ENCODE measurements around the gene FGF12.

Gene FGF12

DNA sequence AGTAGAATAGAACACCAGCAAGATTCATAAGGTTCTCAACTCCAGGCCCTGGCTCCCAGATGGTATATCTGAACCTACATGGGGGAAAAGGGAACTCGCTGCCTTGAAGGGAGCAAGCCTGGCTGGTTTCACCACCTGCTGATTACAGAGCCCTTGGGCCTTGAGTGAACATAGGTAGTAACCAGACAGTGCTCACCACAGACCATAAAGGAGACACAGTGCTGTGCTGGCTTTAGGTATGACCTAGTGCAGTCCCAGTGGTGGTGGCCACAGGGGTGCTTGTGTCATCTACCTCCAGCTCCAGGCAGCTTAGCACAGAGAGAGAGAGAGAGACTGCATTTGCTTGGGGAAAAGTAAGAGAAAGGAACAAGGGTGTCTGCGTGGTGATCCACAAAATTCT is 409.8 kb downstream of the FGF12 start:
- DNase-seq (ENCODE audit: low spot score) (no peak), ATAC-seq (ENCODE audit: low read depth) (no peak)
- Histone ChIP-seq H3K9me3 (ENCODE audit: severe bottlenecking) (no peaks in the 10 kb centered on the region), H3K36me3 (ENCODE audit: low read depth) (no peaks in the 10 kb centered on the region), H3K4me3 (ENCODE audit: severe bottlenecking) (no peak overlapping the region), H3K27ac (ENCODE audit: poor library complexity, severe bottlenecking) (no peak overlapping the region), H3K27me3 (ENCODE audit: insufficient read depth, poor library complexity, severe bottlenecking) (no peaks in the 10 kb centered on the region), H3K4me1 (ENCODE audit: insufficient read depth, poor library complexity, severe bottlenecking) (no peaks in the 10 kb centered on the region)
- TF ChIP-seq, protein P1, sequence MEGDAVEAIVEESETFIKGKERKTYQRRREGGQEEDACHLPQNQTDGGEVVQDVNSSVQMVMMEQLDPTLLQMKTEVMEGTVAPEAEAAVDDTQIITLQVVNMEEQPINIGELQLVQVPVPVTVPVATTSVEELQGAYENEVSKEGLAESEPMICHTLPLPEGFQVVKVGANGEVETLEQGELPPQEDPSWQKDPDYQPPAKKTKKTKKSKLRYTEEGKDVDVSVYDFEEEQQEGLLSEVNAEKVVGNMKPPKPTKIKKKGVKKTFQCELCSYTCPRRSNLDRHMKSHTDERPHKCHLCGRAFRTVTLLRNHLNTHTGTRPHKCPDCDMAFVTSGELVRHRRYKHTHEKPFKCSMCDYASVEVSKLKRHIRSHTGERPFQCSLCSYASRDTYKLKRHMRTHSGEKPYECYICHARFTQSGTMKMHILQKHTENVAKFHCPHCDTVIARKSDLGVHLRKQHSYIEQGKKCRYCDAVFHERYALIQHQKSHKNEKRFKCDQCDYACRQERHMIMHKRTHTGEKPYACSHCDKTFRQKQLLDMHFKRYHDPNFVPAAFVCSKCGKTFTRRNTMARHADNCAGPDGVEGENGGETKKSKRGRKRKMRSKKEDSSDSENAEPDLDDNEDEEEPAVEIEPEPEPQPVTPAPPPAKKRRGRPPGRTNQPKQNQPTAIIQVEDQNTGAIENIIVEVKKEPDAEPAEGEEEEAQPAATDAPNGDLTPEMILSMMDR (IDR thresholded peaks at IDR 0.05; ENCODE audit: poor library complexity, severe bottlenecking): no peak

DNA sequence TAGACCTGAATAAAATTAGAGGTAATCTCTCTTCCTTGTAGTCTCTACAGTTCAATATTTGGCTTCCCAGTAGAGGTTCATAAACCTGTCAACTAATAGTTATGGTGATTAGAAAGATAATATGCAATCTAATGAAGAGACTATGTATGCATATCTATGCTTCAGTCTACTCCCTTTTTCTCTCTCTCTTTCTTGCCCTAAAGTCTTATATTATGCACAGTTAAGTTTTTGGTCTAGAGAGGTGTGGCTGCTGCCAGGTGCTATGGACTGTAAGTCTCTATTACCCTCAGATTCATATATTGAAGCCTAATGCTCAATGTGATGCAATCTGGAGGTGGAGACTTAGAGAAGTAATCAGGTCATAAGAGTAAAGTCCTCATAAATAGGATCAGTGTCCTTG is 413.7 kb downstream of the FGF12 start:
- DNase-seq (ENCODE audit: low spot score): no peak
- Histone ChIP-seq H3K4me3 (ENCODE audit: severe bottlenecking) (no peak overlapping the region), H3K36me3 (ENCODE audit: low read depth) (no peaks in the 10 kb centered on the region), H3K27me3 (ENCODE audit: insufficient read depth, poor library complexity, severe bottlenecking) (no peaks in the 10 kb centered on the region), H3K9me3 (ENCODE audit: severe bottlenecking) (no peaks in the 10 kb centered on the region), H3K27ac (ENCODE audit: poor library complexity, severe bottlenecking) (no peak overlapping the region), H3K4me1 (ENCODE audit: insufficient read depth, poor library complexity, severe bottlenecking) (no peaks in the 10 kb centered on the region)
- TF ChIP-seq, protein P1 (IDR thresholded peaks at IDR 0.05; ENCODE audit: poor library complexity, severe bottlenecking): no peak
- ATAC-seq (ENCODE audit: low read depth): no peak

DNA sequence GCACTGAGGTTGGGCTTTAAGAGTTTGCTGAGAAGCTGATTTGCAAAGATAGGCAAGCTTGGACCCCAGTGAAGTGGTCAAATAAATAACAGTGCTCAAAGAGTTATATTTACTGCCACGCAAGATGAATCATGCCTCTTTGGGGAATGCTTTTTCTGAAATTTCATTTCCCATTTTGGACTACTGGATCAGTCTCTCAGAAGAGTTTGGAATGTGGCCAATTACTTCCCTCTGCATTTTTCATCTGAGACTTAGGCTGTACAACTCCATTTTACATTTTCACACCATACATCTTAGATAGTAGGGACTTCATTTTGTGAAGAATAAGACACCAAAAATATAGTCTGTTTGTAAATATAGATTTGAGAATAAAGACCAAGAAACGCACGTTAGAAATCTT is 419.7 kb downstream of the FGF12 start:
- no peaks in the 10 kb centered on the region for H3K27me3 ChIP-seq (ENCODE audit: insufficient read depth, poor library complexity, severe bottlenecking)
- ATAC-seq (ENCODE audit: low read depth) (no peak), DNase-seq (ENCODE audit: low spot score) (no peak)
- H3K9me3 ChIP-seq (ENCODE audit: severe bottlenecking): no peaks in the 10 kb centered on the region
- no peaks in the 10 kb centered on the region for H3K4me1 ChIP-seq (ENCODE audit: insufficient read depth, poor library complexity, severe bottlenecking)
- TF ChIP-seq, protein P1 (IDR thresholded peaks at IDR 0.05; ENCODE audit: poor library complexity, severe bottlenecking): no peak
- no peak overlapping the region for H3K27ac ChIP-seq (ENCODE audit: poor library complexity, severe bottlenecking)
- H3K36me3 ChIP-seq (ENCODE audit: low read depth): no peaks in the 10 kb centered on the region
- H3K4me3 ChIP-seq (ENCODE audit: severe bottlenecking): no peak overlapping the region

DNA sequence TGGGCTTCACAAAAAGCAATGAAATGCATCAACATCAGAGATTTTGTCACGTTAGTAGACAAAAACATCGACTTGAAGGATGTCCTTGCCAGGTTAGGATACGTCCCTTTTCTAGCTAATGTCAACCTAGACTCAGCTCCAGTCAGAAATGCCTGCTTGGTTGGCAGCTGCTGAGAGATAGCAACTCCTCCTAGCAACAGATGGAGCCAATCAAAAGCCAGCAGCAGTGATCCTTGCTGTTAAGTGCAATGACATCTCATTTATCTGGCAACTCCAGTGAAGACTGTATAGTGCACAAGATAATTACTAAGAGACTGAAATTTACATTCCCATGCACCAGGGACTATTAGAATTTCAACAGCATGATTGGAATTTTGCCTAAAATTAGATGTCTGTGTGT is 424.1 kb downstream of the FGF12 start:
- H3K4me3 ChIP-seq (ENCODE audit: severe bottlenecking): no peak overlapping the region
- ATAC-seq (ENCODE audit: low read depth): no peak
- no peaks in the 10 kb centered on the region for H3K27me3 ChIP-seq (ENCODE audit: insufficient read depth, poor library complexity, severe bottlenecking)
- H3K4me1 ChIP-seq (ENCODE audit: insufficient read depth, poor library complexity, severe bottlenecking): no peaks in the 10 kb centered on the region
- no peaks in the 10 kb centered on the region for H3K36me3 ChIP-seq (ENCODE audit: low read depth)
- no peak overlapping the region for H3K27ac ChIP-seq (ENCODE audit: poor library complexity, severe bottlenecking)
- no peak for DNase-seq (ENCODE audit: low spot score)
- TF ChIP-seq, protein P1 (IDR thresholded peaks at IDR 0.05; ENCODE audit: poor library complexity, severe bottlenecking): no peak
- no peaks in the 10 kb centered on the region for H3K9me3 ChIP-seq (ENCODE audit: severe bottlenecking)

DNA sequence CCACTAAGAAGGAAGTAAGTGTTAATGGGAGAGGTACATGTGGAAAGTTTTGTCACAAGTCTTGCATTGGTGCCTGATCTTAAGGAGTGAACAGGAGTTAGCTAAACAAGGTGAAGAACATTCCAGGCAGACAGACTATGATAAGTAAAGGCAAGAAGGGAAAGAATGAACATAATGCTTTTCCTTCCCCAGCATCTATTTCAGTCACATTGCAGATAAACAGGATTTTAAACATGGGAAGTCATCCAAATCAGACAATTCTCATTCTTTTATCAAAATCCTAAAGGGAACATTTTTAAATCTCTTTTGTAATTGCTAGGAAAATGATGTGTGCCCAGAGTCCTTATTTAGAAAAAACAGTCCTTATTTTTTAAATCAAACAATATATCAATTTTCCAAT is 424.6 kb downstream of the FGF12 start:
- ATAC-seq (ENCODE audit: low read depth): no peak
- no peaks in the 10 kb centered on the region for H3K36me3 ChIP-seq (ENCODE audit: low read depth)
- H3K27ac ChIP-seq (ENCODE audit: poor library complexity, severe bottlenecking): no peak overlapping the region
- no peaks in the 10 kb centered on the region for H3K9me3 ChIP-seq (ENCODE audit: severe bottlenecking)
- TF ChIP-seq, protein P1 (IDR thresholded peaks at IDR 0.05; ENCODE audit: poor library complexity, severe bottlenecking): no peak
- H3K4me1 ChIP-seq (ENCODE audit: insufficient read depth, poor library complexity, severe bottlenecking): no peaks in the 10 kb centered on the region
- H3K4me3 ChIP-seq (ENCODE audit: severe bottlenecking): no peak overlapping the region
- no peak for DNase-seq (ENCODE audit: low spot score)
- no peaks in the 10 kb centered on the region for H3K27me3 ChIP-seq (ENCODE audit: insufficient read depth, poor library complexity, severe bottlenecking)
